DND-41 (cell line): ENCODE measurements around the gene TUBA1B.
"Not testable (repeated sequence)": the region's sequence is repeated elsewhere in the genome, so short reads cannot be mapped to it uniquely, and the experiment has no call there.

ENCODE experiments used
- ATAC-seq: fragments of 200-7000 bp; cut with Tn5 transposase; 3 replicates; pipeline ENCODE4 v1.9.1; 2021; ENCODE audit warnings: low read depth; ENCODE audit not compliant: insufficient read depth
- DNase-seq: peaks from one replicate; pipeline ENCODE4 v3.0.0-alpha.2; 2020
- H2AFZ ChIP-seq: 2 replicates; pipeline ENCODE4 v1.6.0; 2012; ENCODE audit warnings: low read depth, low read length
- H3K27ac ChIP-seq: 2 replicates; pipeline ENCODE4 v1.5.1; 2012; ENCODE audit warnings: low read length, inconsistent platforms
- H3K27me3 ChIP-seq: fragments of 200-600 bp; sonication (generic); 2 replicates; pipeline ENCODE4 v1.6.0; 2012; ENCODE audit warnings: low read length, mild to moderate bottlenecking, inconsistent platforms; ENCODE audit not compliant: insufficient read depth, poor library complexity
- H3K36me3 ChIP-seq: 2 replicates; pipeline ENCODE4 v1.5.1; 2012; ENCODE audit warnings: low read length, inconsistent platforms; ENCODE audit not compliant: insufficient read depth
- H3K4me1 ChIP-seq: 2 replicates; pipeline ENCODE4 v1.5.1; 2012; ENCODE audit warnings: mild to moderate bottlenecking, low read length; ENCODE audit not compliant: insufficient read depth
- H3K4me2 ChIP-seq: 2 replicates; pipeline ENCODE4 v1.6.0; 2012; ENCODE audit warnings: mild to moderate bottlenecking, moderate library complexity, low read length, inconsistent platforms; ENCODE audit not compliant: insufficient read depth
- H3K4me3 ChIP-seq, 2 experiments: fragments of 200-600 bp in 1 of 2; shearing (Covaris generic) in 1 of 2; 2 replicates each; pipeline ENCODE4 v1.5.1; 2012 to 2016; ENCODE audit warnings: inconsistent platforms in 2 of 2, low read length in 2 of 2, mild to moderate bottlenecking in 2 of 2, low read depth in 1 of 2, moderate library complexity in 1 of 2
- H3K79me2 ChIP-seq: 2 replicates; pipeline ENCODE4 v1.6.0; 2012; ENCODE audit warnings: low read length, inconsistent platforms; ENCODE audit not compliant: insufficient read depth
- H3K9ac ChIP-seq: 2 replicates; pipeline ENCODE4 v1.6.0; 2012; ENCODE audit warnings: low read depth, mild to moderate bottlenecking, inconsistent platforms, low read length, moderate library complexity
- H3K9me3 ChIP-seq: 2 replicates; pipeline ENCODE4 v1.5.1; 2012; ENCODE audit warnings: low read length, moderate library complexity, mild to moderate bottlenecking, inconsistent platforms; ENCODE audit not compliant: insufficient read depth, severe bottlenecking
- H4K20me1 ChIP-seq: 2 replicates; pipeline ENCODE4 v1.6.0; 2012; ENCODE audit warnings: low read length; ENCODE audit not compliant: insufficient read depth
- EZH2 ChIP-seq: IDR thresholded peaks from 3 replicates; pipeline ENCODE4 v1.6.1; 2012; ENCODE audit warnings: borderline replicate concordance, low read depth, mild to moderate bottlenecking, moderate library complexity, low read length, inconsistent platforms; ENCODE audit not compliant: severe bottlenecking
- TF ChIP-seq, protein P1 (sequence below): IDR thresholded peaks from 2 replicates; pipeline ENCODE4 v1.5.1; 2012; ENCODE audit warnings: borderline replicate concordance, low read length, moderate library complexity, mild to moderate bottlenecking; ENCODE audit not compliant: poor library complexity, severe bottlenecking; ENCODE audit errors: extremely low read depth

TUBA1B gene

GRCh38 chr12:49165114-49165513, 33.9 kb upstream of the TUBA1B start:
- Histone ChIP-seq H3K4me2 (no peak overlapping the region), H3K4me1 (no peaks in the 10 kb centered on the region), H3K36me3 (no peaks in the 10 kb centered on the region), H3K27ac (no peak overlapping the region), H4K20me1 (no peaks in the 10 kb centered on the region), H2AFZ (no peak overlapping the region), H3K9ac (no peak overlapping the region), H3K4me3 (no peak overlapping the region), H3K9me3 (no peaks in the 10 kb centered on the region), H3K79me2 (no peaks in the 10 kb centered on the region), H3K27me3 (no peaks in the 10 kb centered on the region)
- ATAC-seq (no peak), DNase-seq (no peak)
- TF ChIP-seq, protein P1, sequence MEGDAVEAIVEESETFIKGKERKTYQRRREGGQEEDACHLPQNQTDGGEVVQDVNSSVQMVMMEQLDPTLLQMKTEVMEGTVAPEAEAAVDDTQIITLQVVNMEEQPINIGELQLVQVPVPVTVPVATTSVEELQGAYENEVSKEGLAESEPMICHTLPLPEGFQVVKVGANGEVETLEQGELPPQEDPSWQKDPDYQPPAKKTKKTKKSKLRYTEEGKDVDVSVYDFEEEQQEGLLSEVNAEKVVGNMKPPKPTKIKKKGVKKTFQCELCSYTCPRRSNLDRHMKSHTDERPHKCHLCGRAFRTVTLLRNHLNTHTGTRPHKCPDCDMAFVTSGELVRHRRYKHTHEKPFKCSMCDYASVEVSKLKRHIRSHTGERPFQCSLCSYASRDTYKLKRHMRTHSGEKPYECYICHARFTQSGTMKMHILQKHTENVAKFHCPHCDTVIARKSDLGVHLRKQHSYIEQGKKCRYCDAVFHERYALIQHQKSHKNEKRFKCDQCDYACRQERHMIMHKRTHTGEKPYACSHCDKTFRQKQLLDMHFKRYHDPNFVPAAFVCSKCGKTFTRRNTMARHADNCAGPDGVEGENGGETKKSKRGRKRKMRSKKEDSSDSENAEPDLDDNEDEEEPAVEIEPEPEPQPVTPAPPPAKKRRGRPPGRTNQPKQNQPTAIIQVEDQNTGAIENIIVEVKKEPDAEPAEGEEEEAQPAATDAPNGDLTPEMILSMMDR = no peak
- TF ChIP-seq EZH2 = no peak

DNA sequence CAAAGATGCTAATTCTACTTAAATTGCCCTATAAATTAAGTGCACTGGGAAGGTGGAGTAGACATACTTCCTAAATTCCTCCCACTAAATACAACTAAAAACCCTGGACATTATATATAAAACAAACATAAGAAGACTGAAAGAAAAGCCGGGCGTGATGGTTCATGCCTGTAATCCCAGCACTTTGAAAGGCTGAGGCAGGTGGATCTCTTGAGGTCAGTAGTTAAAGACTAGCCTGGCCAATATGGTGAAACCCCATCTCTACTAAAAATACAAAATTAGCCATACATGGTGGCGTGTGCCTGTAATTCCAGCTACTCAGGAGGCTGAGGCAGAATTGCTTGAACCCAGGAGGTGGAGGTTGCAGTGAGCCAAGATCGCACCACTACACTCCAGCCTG, 30.7 kb upstream of the TUBA1B start:
- not testable (repeated sequence) for H3K79me2 ChIP-seq, ATAC-seq, DNase-seq, H3K9me3 ChIP-seq, H3K27ac ChIP-seq, H3K27me3 ChIP-seq, H3K4me3 ChIP-seq, H4K20me1 ChIP-seq, H3K4me2 ChIP-seq, H3K4me1 ChIP-seq, H2AFZ ChIP-seq, H3K9ac ChIP-seq, H3K36me3 ChIP-seq

DNA sequence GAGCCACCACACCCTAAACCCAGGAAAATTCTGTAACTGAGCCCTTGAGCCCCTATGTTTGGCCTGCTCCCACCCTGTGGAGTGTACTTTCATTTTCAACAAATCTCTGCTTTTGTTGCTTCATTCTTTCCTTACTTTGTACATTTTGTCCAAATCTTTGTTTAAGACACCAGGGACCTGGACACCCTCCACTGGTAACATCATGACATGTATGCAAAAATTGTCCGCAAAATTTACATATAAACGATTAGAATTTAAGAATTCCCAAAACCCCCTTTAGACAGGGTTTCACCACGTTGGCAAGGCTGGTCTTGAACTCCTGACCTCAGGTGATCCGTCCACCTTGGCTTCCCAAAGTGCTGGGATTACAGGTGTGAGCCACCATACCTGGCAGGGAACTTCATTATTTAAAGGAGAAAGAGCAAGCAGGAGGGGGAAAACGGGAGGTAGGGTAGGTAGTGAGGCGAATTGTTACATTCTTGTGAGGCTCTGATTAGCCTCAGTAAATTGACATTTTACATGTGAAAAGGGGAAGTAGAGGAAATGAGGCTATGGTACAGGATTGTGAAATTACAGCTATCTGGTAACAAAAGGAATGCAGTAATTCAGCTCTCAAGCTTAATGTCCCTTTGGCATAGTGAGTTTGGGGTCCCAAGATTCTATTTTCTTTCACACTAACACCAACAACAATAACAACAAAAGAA, 30.0 kb upstream of the TUBA1B start:
- Histone ChIP-seq H3K36me3 (no peaks in the 10 kb centered on the region), H3K4me3 (no peak overlapping the region), H3K9me3 (no peaks in the 10 kb centered on the region), H3K4me2 (no peak overlapping the region), H3K27ac (no peak overlapping the region), H3K79me2 (no peaks in the 10 kb centered on the region), H4K20me1 (no peaks in the 10 kb centered on the region), H3K4me1 (no peaks in the 10 kb centered on the region), H3K9ac (no peak overlapping the region), H3K27me3 (no peaks in the 10 kb centered on the region), H2AFZ (no peak overlapping the region)
- TF ChIP-seq EZH2 = no peak
- TF ChIP-seq, protein P1 = no peak
- ATAC-seq = no peak
- no peak for DNase-seq

GRCh38 chr12:49160399-49160798, 29.2 kb upstream of the TUBA1B start:
- no peaks in the 10 kb centered on the region for H3K4me1 ChIP-seq
- no peak overlapping the region for H3K9ac ChIP-seq
- no peak for ATAC-seq
- H3K79me2 ChIP-seq = no peaks in the 10 kb centered on the region
- no peaks in the 10 kb centered on the region for H3K9me3 ChIP-seq
- H3K4me2 ChIP-seq = no peak overlapping the region
- DNase-seq = no peak
- no peaks in the 10 kb centered on the region for H3K27me3 ChIP-seq
- TF ChIP-seq, protein P1 = no peak
- no peak for TF ChIP-seq EZH2
- no peak overlapping the region for H3K4me3 ChIP-seq
- no peaks in the 10 kb centered on the region for H3K36me3 ChIP-seq
- H2AFZ ChIP-seq = no peak overlapping the region
- H3K27ac ChIP-seq = no peak overlapping the region
- no peaks in the 10 kb centered on the region for H4K20me1 ChIP-seq
